HEK293 (cell line): ENCODE results near the gene PRKG1.

Experiments used
- CTCF ChIA-PET: fragments of 350-600 bp; formaldehyde crosslinking; extraction: SDS; loops from one replicate; lab custom pipeline; 2021; ENCODE audit warnings: antibody characterized with exemption; lab: Yijun Ruan, JAX
- POLR2A ChIA-PET: fragments of 300-600 bp; formaldehyde crosslinking; extraction: SDS; loops from one replicate; lab custom pipeline; 2020; ENCODE audit warnings: antibody characterized with exemption, inconsistent platforms; lab: Yijun Ruan, JAX
- H3K27ac ChIP-seq: fragments of 200-500 bp; sonication (Bioruptor generic); 2 replicates; pipeline ENCODE4 v1.5.1; 2014; ENCODE audit warnings: low read depth, low read length, control low read depth, inconsistent platforms; ENCODE audit errors: extremely low read depth
- H3K36me3 ChIP-seq, 2 experiments: fragments of 200-500 bp in 1 of 2; sonication (Bioruptor generic) in 1 of 2; 1 replicate in 1 of 2; 2 replicates in 1 of 2; pipeline ENCODE4 v1.5.1; 2014 to 2017; ENCODE audit warnings: inconsistent platforms in 2 of 2, low read length in 2 of 2; ENCODE audit not compliant: control insufficient read depth in 2 of 2, insufficient read depth in 1 of 2
- H3K4me1 ChIP-seq: fragments of 200-500 bp; sonication (Bioruptor generic); 2 replicates; pipeline ENCODE4 v1.5.1; 2014; ENCODE audit warnings: mild to moderate bottlenecking, low read length, inconsistent platforms; ENCODE audit not compliant: control insufficient read depth, insufficient read depth
- H3K4me3 ChIP-seq: 2 replicates; pipeline ENCODE4 v1.5.1; 2011; ENCODE audit warnings: low read depth, mild to moderate bottlenecking, control low read depth, low read length, moderate library complexity
- H3K9me3 ChIP-seq: fragments of 200-500 bp; sonication (Bioruptor generic); 2 replicates; pipeline ENCODE4 v1.5.1; 2014; ENCODE audit warnings: low read depth, low read length, inconsistent platforms; ENCODE audit not compliant: control insufficient read depth, insufficient read depth
- IKZF3 ChIP-seq: fragments of 450-650 bp; IDR thresholded peaks from 2 replicates; pipeline ENCODE4 v1.5.0; 2018; ENCODE audit warnings: missing biosample characterization, mild to moderate bottlenecking, missing genetic modification characterization, moderate library complexity
- KLF10 ChIP-seq: fragments of 450-650 bp; IDR thresholded peaks from 2 replicates; pipeline ENCODE4 v1.5.1; 2018; ENCODE audit warnings: missing biosample characterization, mild to moderate bottlenecking, missing genetic modification characterization
- KLF16 ChIP-seq: fragments of 450-650 bp; formaldehyde crosslinking; IDR thresholded peaks from 2 replicates; pipeline ENCODE4 v1.5.1; 2017; ENCODE audit warnings: missing biosample characterization, missing genetic modification characterization
- KLF9 ChIP-seq: fragments of 450-650 bp; formaldehyde crosslinking; IDR thresholded peaks from 2 replicates; pipeline ENCODE4 v1.5.1; 2016; ENCODE audit warnings: missing biosample characterization, missing genetic modification characterization, low read depth
- YY2 ChIP-seq: fragments of 450-650 bp; formaldehyde crosslinking; IDR thresholded peaks from 2 replicates; pipeline ENCODE4 v1.5.1; 2016; ENCODE audit warnings: missing biosample characterization, missing genetic modification characterization
- ZFP3 ChIP-seq: fragments of 450-650 bp; formaldehyde crosslinking; IDR thresholded peaks from 2 replicates; pipeline ENCODE4 v1.5.1; 2016; ENCODE audit warnings: low read depth, missing biosample characterization, missing genetic modification characterization
- ZNF138 ChIP-seq: fragments of 450-650 bp; formaldehyde crosslinking; IDR thresholded peaks from 2 replicates; pipeline ENCODE4 v1.5.1; 2016; ENCODE audit warnings: missing biosample characterization, missing genetic modification characterization, borderline replicate concordance
- ZNF146 ChIP-seq: fragments of 450-650 bp; formaldehyde crosslinking; IDR thresholded peaks from 2 replicates; pipeline ENCODE4 v1.5.1; 2016; ENCODE audit warnings: missing biosample characterization, missing genetic modification characterization
- ZNF155 ChIP-seq: fragments of 450-650 bp; formaldehyde crosslinking; IDR thresholded peaks from 2 replicates; pipeline ENCODE4 v1.5.1; 2016; ENCODE audit warnings: missing biosample characterization, missing genetic modification characterization
- ZNF184 ChIP-seq: fragments of 450-650 bp; IDR thresholded peaks from 2 replicates; pipeline ENCODE4 v1.5.1; 2018; ENCODE audit warnings: missing biosample characterization, mild to moderate bottlenecking, missing genetic modification characterization
- ZNF19 ChIP-seq: fragments of 450-650 bp; formaldehyde crosslinking; IDR thresholded peaks from 2 replicates; pipeline ENCODE4; 2016; ENCODE audit warnings: missing biosample characterization, missing genetic modification characterization, low read depth
- ZNF2 ChIP-seq: fragments of 450-650 bp; formaldehyde crosslinking; IDR thresholded peaks from 2 replicates; pipeline ENCODE4 v1.5.1; 2016; ENCODE audit warnings: missing biosample characterization, missing genetic modification characterization
- ZNF202 ChIP-seq: fragments of 450-650 bp; formaldehyde crosslinking; IDR thresholded peaks from 2 replicates; pipeline ENCODE4 v1.5.1; 2016; ENCODE audit warnings: missing biosample characterization, missing genetic modification characterization, borderline replicate concordance
- ZNF211 ChIP-seq: fragments of 450-650 bp; formaldehyde crosslinking; IDR thresholded peaks from 2 replicates; pipeline ENCODE4 v1.5.1; 2016; ENCODE audit warnings: low read depth, missing biosample characterization, missing genetic modification characterization
- ZNF37A ChIP-seq: fragments of 450-650 bp; IDR thresholded peaks from 2 replicates; pipeline ENCODE4 v1.5.1; 2018; ENCODE audit warnings: missing biosample characterization, missing genetic modification characterization
- ZNF596 ChIP-seq: fragments of 450-650 bp; IDR thresholded peaks from 2 replicates; pipeline ENCODE4 v1.5.0; 2018; ENCODE audit warnings: missing biosample characterization, mild to moderate bottlenecking, missing genetic modification characterization, moderate library complexity
- ZNF610 ChIP-seq: fragments of 450-650 bp; formaldehyde crosslinking; IDR thresholded peaks from 2 replicates; pipeline ENCODE4 v1.5.1; 2016; ENCODE audit warnings: missing biosample characterization, missing genetic modification characterization, borderline replicate concordance
- ZNF776 ChIP-seq: fragments of 450-650 bp; formaldehyde crosslinking; IDR thresholded peaks from 2 replicates; pipeline ENCODE4 v1.5.0; 2017; ENCODE audit warnings: missing biosample characterization, missing genetic modification characterization, borderline replicate concordance
- ZNF777 ChIP-seq: fragments of 450-650 bp; formaldehyde crosslinking; IDR thresholded peaks from 2 replicates; pipeline ENCODE4 v1.5.1; 2017; ENCODE audit warnings: missing biosample characterization, missing genetic modification characterization, borderline replicate concordance
- ZXDB ChIP-seq: fragments of 450-650 bp; formaldehyde crosslinking; IDR thresholded peaks from 2 replicates; pipeline ENCODE4 v1.5.1; 2016; ENCODE audit warnings: missing biosample characterization, missing genetic modification characterization
- TF ChIP-seq, protein P1 (sequence below): fragments of 450-650 bp; formaldehyde crosslinking; conservative IDR thresholded peaks from 2 replicates; pipeline ENCODE4 v1.5.1; 2016; ENCODE audit warnings: low read depth, missing biosample characterization, missing genetic modification characterization

Gene PRKG1

DNA sequence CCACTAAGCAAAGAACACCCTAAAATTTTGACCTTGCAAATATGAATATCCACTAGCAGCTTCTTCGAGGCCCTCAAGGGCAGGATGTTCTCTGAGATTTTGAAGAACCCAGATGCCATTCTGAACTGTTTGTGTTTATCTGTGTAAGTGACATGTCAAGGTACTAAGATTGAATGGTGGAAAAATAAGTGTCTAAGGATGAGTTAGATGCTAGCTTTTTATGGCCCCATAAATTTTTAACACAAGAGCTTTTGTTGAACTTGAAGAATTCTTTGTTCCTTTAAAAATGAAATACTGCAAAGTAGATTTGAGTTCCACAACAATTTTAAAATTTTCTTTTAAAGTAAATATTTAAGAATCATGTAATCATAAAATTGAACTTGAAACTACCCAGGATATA lies 365.4 kb downstream of the PRKG1 start:
- Histone ChIP-seq H3K4me1 (no peaks in the 10 kb centered on the region), H3K36me3 (no peaks in the 10 kb centered on the region), H3K9me3 (no peaks in the 10 kb centered on the region), H3K27ac (no peak overlapping the region), H3K4me3 (no peak overlapping the region)
- TF ChIP-seq ZNF2 (no peak), ZNF610 (no peak)
- CTCF ChIA-PET, result no interaction called here
- POLR2A ChIA-PET, result no interaction called here

DNA sequence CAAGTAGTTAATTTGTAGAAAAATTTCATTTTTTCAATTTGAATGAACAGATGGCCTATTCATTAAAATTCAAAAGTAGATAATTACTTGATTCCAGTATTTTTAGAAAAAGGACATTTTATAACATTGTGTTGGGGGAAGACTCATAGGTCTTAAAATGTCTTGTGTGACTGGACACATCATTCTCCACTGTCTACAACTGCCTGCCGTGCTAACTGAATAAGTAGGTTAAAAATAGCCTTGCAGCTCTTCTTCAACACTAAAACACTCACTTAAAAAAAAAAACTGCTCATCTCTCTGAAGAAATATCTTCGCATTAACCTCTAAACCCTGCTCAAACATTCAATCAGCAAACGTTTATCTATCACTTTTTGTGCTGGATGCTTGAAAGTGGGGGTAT lies 371.3 kb downstream of the PRKG1 start:
- Histone ChIP-seq H3K27ac (no peak overlapping the region), H3K4me3 (no peak overlapping the region), H3K36me3 (no peaks in the 10 kb centered on the region), H3K9me3 (no peaks in the 10 kb centered on the region), H3K4me1 (no peaks in the 10 kb centered on the region)
- ChIA-PET CTCF (no interaction called here), POLR2A (no interaction called here)
- TF ChIP-seq ZNF202 (tag by site-specific recombination), result no peak
- no peak for TF ChIP-seq ZNF146 (tag by site-specific recombination)
- TF ChIP-seq ZNF155, result no peak
- TF ChIP-seq, protein P1, sequence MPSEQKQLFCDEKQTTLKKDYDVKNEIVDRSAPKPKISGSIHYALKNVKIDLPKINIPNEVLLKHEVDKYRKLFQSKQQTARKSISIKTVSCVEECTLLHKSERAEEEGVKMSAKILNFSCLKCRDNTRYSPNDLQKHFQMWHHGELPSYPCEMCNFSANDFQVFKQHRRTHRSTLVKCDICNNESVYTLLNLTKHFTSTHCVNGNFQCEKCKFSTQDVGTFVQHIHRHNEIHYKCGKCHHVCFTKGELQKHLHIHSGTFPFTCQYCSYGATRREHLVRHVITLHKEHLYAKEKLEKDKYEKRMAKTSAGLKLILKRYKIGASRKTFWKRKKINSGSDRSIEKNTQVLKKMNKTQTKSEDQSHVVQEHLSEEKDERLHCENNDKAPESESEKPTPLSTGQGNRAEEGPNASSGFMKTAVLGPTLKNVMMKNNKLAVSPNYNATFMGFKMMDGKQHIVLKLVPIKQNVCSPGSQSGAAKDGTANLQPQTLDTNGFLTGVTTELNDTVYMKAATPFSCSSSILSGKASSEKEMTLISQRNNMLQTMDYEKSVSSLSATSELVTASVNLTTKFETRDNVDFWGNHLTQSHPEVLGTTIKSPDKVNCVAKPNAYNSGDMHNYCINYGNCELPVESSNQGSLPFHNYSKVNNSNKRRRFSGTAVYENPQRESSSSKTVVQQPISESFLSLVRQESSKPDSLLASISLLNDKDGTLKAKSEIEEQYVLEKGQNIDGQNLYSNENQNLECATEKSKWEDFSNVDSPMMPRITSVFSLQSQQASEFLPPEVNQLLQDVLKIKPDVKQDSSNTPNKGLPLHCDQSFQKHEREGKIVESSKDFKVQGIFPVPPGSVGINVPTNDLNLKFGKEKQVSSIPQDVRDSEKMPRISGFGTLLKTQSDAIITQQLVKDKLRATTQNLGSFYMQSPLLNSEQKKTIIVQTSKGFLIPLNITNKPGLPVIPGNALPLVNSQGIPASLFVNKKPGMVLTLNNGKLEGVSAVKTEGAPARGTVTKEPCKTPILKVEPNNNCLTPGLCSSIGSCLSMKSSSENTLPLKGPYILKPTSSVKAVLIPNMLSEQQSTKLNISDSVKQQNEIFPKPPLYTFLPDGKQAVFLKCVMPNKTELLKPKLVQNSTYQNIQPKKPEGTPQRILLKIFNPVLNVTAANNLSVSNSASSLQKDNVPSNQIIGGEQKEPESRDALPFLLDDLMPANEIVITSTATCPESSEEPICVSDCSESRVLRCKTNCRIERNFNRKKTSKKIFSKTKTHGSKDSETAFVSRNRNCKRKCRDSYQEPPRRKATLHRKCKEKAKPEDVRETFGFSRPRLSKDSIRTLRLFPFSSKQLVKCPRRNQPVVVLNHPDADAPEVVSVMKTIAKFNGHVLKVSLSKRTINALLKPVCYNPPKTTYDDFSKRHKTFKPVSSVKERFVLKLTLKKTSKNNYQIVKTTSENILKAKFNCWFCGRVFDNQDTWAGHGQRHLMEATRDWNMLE (tag by site-specific recombination), result no peak
- TF ChIP-seq ZNF776 (tag by site-specific recombination), result no peak
- no peak for TF ChIP-seq ZNF596 (tag by site-specific recombination)
- TF ChIP-seq KLF10 (tag by site-specific recombination), result no peak
- TF ChIP-seq ZXDB (tag by site-specific recombination), result no peak
- no peak for TF ChIP-seq ZNF184 (tag by site-specific recombination)
- TF ChIP-seq ZNF211 (tag by site-specific recombination), result no peak

DNA sequence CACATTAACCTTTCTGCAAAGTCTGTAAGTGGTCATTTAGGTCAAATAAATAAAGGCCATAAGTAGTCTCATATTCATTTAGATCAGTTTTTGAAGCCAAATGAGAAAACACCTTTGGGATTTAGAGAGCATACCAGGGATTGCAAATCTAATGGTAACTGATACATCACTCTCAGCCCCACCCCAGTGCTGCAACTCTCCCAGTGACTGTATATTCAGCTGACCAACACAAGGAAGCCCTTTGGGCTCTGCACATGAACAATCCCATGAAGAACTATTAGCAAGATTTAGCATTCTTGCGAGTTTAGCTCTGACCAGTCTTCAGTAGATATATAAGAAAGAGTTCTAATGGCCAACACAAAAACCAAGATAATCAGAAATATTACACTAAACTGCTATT lies 372.8 kb downstream of the PRKG1 start:
- Histone ChIP-seq H3K36me3 (no peaks in the 10 kb centered on the region), H3K4me1 (no peaks in the 10 kb centered on the region), H3K4me3 (no peak overlapping the region), H3K27ac (no peak overlapping the region), H3K9me3 (no peaks in the 10 kb centered on the region)
- TF ChIP-seq YY2 (tag by site-specific recombination) (no peak), ZNF777 (no peak), KLF16 (tag by site-specific recombination) (no peak), ZNF37A (tag by site-specific recombination) (no peak), ZFP3 (tag by site-specific recombination) (no peak), KLF9 (tag by site-specific recombination) (no peak), IKZF3 (no peak), ZNF19 (tag by site-specific recombination) (no peak), ZNF138 (tag by site-specific recombination) (no peak)
- ChIA-PET POLR2A (no interaction called here), CTCF (interaction anchor here (0.6 kb wide), 1 partner anchor 774 kb away, joined by 6 read pairs; no protein-coding TSS in a partner anchor)
